GM12892 (cell line): ENCODE measurements around the gene C2orf81.

Experiments
- POLR2A ChIP-seq: IDR thresholded peaks from 2 replicates; pipeline ENCODE4 v1.6.1; 2011; ENCODE audit warnings: low read depth, low read length, control low read depth
- POLR2AphosphoS5 ChIP-seq: IDR thresholded peaks from 2 replicates; pipeline ENCODE4 v1.6.1; 2011; ENCODE audit warnings: low read depth, low read length, control low read depth
- TAF1 ChIP-seq: IDR thresholded peaks from 2 replicates; pipeline ENCODE4 v1.6.1; 2011; ENCODE audit warnings: low read depth, mild to moderate bottlenecking, control low read depth, low read length, borderline replicate concordance

DNA sequence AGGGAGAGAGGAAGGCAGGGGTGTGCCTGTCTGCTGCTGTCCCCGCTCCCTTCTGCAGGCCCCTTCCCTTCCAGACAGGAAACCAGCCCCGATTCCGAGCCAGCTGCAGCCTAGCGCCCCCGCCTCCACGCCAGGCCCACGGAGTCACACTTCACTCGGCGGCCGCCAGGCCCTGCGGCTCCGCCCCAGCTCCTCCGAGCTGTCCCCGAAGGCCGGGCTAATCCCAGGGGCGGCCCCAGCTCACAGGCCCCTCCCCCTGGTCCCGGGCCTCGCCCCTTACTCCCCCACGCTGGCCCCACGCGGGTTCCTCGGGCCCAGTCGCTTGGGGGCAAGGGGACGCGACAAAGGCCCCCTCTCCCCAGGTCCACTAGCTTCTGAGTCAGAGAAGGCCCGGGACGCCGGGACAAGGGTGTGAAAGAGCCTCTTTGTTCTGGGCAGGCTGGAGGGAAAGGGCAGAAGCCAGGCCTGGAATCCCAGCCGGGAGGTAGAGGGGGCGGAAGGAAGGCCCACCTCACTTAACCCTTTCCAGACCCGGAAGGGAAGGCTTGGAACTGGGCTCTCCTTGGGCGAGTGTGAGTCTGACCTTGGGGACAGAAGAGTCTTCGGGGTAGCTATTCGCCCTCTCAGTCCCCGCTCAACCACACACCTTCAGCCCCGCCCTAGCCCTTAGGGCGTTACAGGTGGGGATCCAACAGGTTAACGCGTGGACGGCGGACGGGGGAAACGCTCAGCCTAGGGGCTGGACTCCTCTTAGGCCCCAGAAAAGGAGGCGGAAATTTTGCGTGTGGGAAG is 19.2 kb upstream of the C2orf81 start:
- TF ChIP-seq POLR2AphosphoS5 (no peak), POLR2A (peak; percentile 55; the same call in 1 of the 2 replicates), TAF1 (no peak)
